Endothelial cell of umbilical vein (primary cell): ENCODE measurements around the gene MYEOV. TPM values are rescaled to one million over a fixed set of nuclear protein-coding genes. Genes with fewer than 3 reads are reported as not detected.

Experiments
- BruUV-seq: library from RNA; stranded (reverse); fragments of 400-500 nt; replicated peaks from 2 replicates; lab custom pipeline; 2021; lab: Mats Ljungman, UMichigan
- CTCF ChIA-PET: fragments of 300-600, 350-600 bp; sonication (Branson Sonifier 250); formaldehyde crosslinking; loops from one replicate; lab custom pipeline; 2021; ENCODE audit warnings: antibody characterized with exemption, inconsistent platforms; lab: Charles Lee
- POLR2A ChIA-PET: fragments of 300-600, 350-600 bp; sonication (Branson Sonifier 250); formaldehyde crosslinking; loops from one replicate; lab custom pipeline; 2021; ENCODE audit warnings: antibody characterized with exemption, inconsistent platforms; lab: Charles Lee
- DNase-seq: peaks from one replicate; pipeline ENCODE4 v3.0.0-alpha.2; 2011; ENCODE audit warnings: low read depth, low spot score
- FAIRE-seq: peaks from 2 replicates; lab custom pipeline; 2011; peaks lifted over from hg19 to GRCh38; lab: Jason Lieb, UNC
- H2AFZ ChIP-seq: 2 replicates; pipeline ENCODE4 v1.6.0; 2012; ENCODE audit warnings: low read depth, low read length, control low read depth, inconsistent platforms
- H3K27ac ChIP-seq: 2 replicates; pipeline ENCODE4 v1.5.1; 2011; ENCODE audit warnings: low read depth, mild to moderate bottlenecking, control low read depth, low read length, moderate library complexity; ENCODE audit not compliant: insufficient read depth
- H3K27me3 ChIP-seq, 2 experiments: 2 replicates each; pipeline versions ENCODE4 v1.6.0 to v1.6.1; 2011; ENCODE audit warnings: low read length in 2 of 2, mixed read lengths in 1 of 2; ENCODE audit not compliant: control insufficient read depth in 2 of 2, insufficient read depth in 2 of 2
- H3K36me3 ChIP-seq, 2 experiments: 2 replicates in 1 of 2; 3 replicates in 1 of 2; pipeline ENCODE4 v1.5.1; 2011; ENCODE audit warnings: low read length in 2 of 2, mild to moderate bottlenecking in 1 of 2, moderate library complexity in 1 of 2; ENCODE audit not compliant: control insufficient read depth in 2 of 2, insufficient read depth in 2 of 2; ENCODE audit errors: extremely low read depth in 1 of 2
- H3K4me1 ChIP-seq: 3 replicates; pipeline ENCODE4 v1.5.1; 2011; ENCODE audit warnings: mild to moderate bottlenecking, low read length; ENCODE audit not compliant: control insufficient read depth, insufficient read depth; ENCODE audit errors: extremely low read depth
- H3K4me2 ChIP-seq: 2 replicates; pipeline ENCODE4 v1.6.1; 2011; ENCODE audit warnings: low read length, control low read depth, mixed read lengths; ENCODE audit not compliant: insufficient read depth
- H3K4me3 ChIP-seq, 3 experiments: fragments of 200-600 bp in 1 of 3; sonication (generic), shearing (Covaris generic) in 1 of 3; replicated peaks in 1 of 3; 2 replicates each; pipeline ENCODE4 v1.5.1; 2011 to 2016; ENCODE audit warnings: control low read depth in 3 of 3, low read length in 3 of 3, mild to moderate bottlenecking in 2 of 3, inconsistent platforms in 1 of 3, low read depth in 1 of 3, moderate library complexity in 1 of 3; ENCODE audit not compliant: insufficient read depth in 1 of 3
- H3K79me2 ChIP-seq: 2 replicates; pipeline ENCODE4 v1.6.0; 2012; ENCODE audit warnings: low read length, inconsistent platforms; ENCODE audit not compliant: control insufficient read depth, insufficient read depth
- H3K9ac ChIP-seq: replicated peaks from 2 replicates; pipeline ENCODE3; 2011; ENCODE audit warnings: low read length, control low read depth; ENCODE audit not compliant: insufficient read depth; ENCODE audit errors: extremely low read depth
- H3K9me1 ChIP-seq: replicated peaks from 3 replicates; pipeline ENCODE4 v1.6.0; 2011; ENCODE audit warnings: mild to moderate bottlenecking, low read length; ENCODE audit not compliant: control insufficient read depth, insufficient read depth; ENCODE audit errors: extremely low read depth
- H3K9me3 ChIP-seq: replicated peaks from 2 replicates; pipeline ENCODE4 v1.5.1; 2012; ENCODE audit warnings: low read length, inconsistent platforms; ENCODE audit not compliant: control insufficient read depth, insufficient read depth
- H4K20me1 ChIP-seq: replicated peaks from 2 replicates; pipeline ENCODE3; 2011; ENCODE audit warnings: mild to moderate bottlenecking, low read length; ENCODE audit not compliant: control insufficient read depth, insufficient read depth; ENCODE audit errors: extremely low read depth
- EZH2 ChIP-seq: IDR thresholded peaks from 2 replicates; pipeline ENCODE4 v1.6.1; 2012; ENCODE audit warnings: borderline replicate concordance, low read depth, mild to moderate bottlenecking, moderate library complexity, low read length, inconsistent platforms; ENCODE audit not compliant: severe bottlenecking
- FOS ChIP-seq: IDR thresholded peaks from 2 replicates; pipeline ENCODE4 v1.6.1; 2011; ENCODE audit warnings: mild to moderate bottlenecking, low read length, moderate library complexity, borderline replicate concordance; ENCODE audit not compliant: insufficient read depth
- GATA2 ChIP-seq: IDR thresholded peaks from 2 replicates; pipeline ENCODE4 v1.7.0; 2011; ENCODE audit warnings: low read depth, mild to moderate bottlenecking, moderate library complexity, mixed read lengths, low read length; ENCODE audit not compliant: insufficient read length, insufficient read depth
- JUN ChIP-seq: IDR thresholded peaks from 2 replicates; pipeline ENCODE4 v1.6.1; 2011; ENCODE audit warnings: borderline replicate concordance, low read depth; ENCODE audit not compliant: insufficient read length, insufficient read depth
- MYC ChIP-seq: IDR thresholded peaks from one replicate; pipeline ENCODE4 v1.6.1; 2011; ENCODE audit warnings: mild to moderate bottlenecking, low read depth, low read length
- POLR2A ChIP-seq: IDR thresholded peaks from 2 replicates; pipeline ENCODE4 v1.6.1; 2012; ENCODE audit warnings: low read depth, mild to moderate bottlenecking, control low read depth, low read length
- POLR2AphosphoS5 ChIP-seq: IDR thresholded peaks from 2 replicates; pipeline ENCODE4 v1.6.1; 2012; ENCODE audit warnings: low read depth, mild to moderate bottlenecking, control low read depth, low read length, moderate library complexity; ENCODE audit not compliant: insufficient read depth
- dilution Hi-C: fragments of 300-500 bp; cut with MboI; formaldehyde crosslinking; loops from one replicate; pipeline ENCODE4 v1.15.0; 2019; ENCODE audit warnings: low sequenced_read_pairs; ENCODE audit not compliant: extremely low pct_ligation_motif_present
- intact Hi-C: fragments of 100-400 bp; cut with micrococcal nuclease; formaldehyde crosslinking; loops from one replicate; pipeline ENCODE4 v1.10.0; 2022
- polyA plus RNA-seq, 4 experiments: library from polyadenylated mRNA; depleted of rRNA in 3 of 4; stranded (reverse) in 3 of 4; unstranded in 1 of 4; fragments of >200 nt; gene quantifications; 2 replicates each; pipeline versions ENCODE4 v1.2.1 to v1.2.3, GENCODE V29; 2011 to 2012; ENCODE audit warnings: missing spikeins in 1 of 4
- total RNA-seq: library from RNA; stranded (reverse); gene quantifications from 2 replicates; pipeline ENCODE4 v1.2.3, GENCODE V29; 2021
- TF ChIP-seq, protein P1 (sequence below), 2 donors: IDR thresholded peaks; 1 replicate in 1 of 2; 2 replicates in 1 of 2; pipeline ENCODE4 v1.5.1; 2011; ENCODE audit warnings: low read length in 2 of 2, mild to moderate bottlenecking in 2 of 2, moderate library complexity in 2 of 2, control low read depth in 1 of 2, inconsistent platforms in 1 of 2, low read depth in 1 of 2; ENCODE audit not compliant: insufficient read depth in 1 of 2; ENCODE audit errors: extremely low read depth in 1 of 2
- TF ChIP-seq, protein P2 (sequence below): IDR thresholded peaks from 2 replicates; pipeline ENCODE4 v1.6.1; 2011; ENCODE audit not compliant: insufficient read depth, insufficient read length

Gene MYEOV
- total and polyA plus RNA-seq, 2 donors (not counting 3 experiments of a cell fraction or from before 2014, with no cell fraction given): 3.8 to 14.4 TPM

DNA sequence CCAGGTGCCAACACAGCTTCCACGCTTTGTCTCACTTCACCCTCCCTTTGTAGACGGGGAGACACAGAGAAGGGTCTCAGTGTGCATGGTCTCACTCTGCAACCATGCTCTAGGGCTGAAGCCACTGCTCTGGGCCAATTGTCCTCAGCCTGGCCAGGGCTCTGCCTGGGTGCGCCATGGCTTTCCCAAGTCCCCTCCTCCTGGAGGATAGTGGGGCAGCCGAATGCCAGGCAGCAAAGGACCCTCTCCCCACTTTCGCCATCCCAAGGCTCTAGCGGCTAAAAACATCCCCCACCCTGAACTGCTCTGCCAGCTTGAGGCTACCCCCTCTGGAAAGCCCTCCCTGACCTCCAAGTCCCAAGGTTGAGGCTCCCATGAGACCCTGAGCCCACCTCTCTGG is 20.4 kb upstream of the MYEOV start:
- intact Hi-C loops: no loop called here
- FAIRE-seq (no peak), DNase-seq (no peak)
- no TSS peak for BruUV-seq
- Histone ChIP-seq H2AFZ (no peak overlapping the region), H3K9me3 (no peaks in the 10 kb centered on the region), H3K4me1 (no peaks in the 10 kb centered on the region), H3K79me2 (no peaks in the 10 kb centered on the region), H3K27ac (no peak overlapping the region), H4K20me1 (no peaks in the 10 kb centered on the region), H3K27me3 (peaks cover 3 to 12% of the 10 kb centered on the region in 2 experiments), H3K9me1 (no peaks in the 10 kb centered on the region), H3K9ac (no peak overlapping the region), H3K36me3 (no peaks in the 10 kb centered on the region), H3K4me2 (no peak overlapping the region), H3K4me3 (no peak overlapping the region)
- CTCF ChIA-PET: no interaction called here
- dilution Hi-C loops: no loop called here
- POLR2A ChIA-PET: no interaction called here
- TF ChIP-seq FOS (no peak), EZH2 (no peak), JUN (no peak), POLR2A (no peak), GATA2 (no peak), POLR2AphosphoS5 (no peak), MYC (no peak)
- TF ChIP-seq, protein P1, sequence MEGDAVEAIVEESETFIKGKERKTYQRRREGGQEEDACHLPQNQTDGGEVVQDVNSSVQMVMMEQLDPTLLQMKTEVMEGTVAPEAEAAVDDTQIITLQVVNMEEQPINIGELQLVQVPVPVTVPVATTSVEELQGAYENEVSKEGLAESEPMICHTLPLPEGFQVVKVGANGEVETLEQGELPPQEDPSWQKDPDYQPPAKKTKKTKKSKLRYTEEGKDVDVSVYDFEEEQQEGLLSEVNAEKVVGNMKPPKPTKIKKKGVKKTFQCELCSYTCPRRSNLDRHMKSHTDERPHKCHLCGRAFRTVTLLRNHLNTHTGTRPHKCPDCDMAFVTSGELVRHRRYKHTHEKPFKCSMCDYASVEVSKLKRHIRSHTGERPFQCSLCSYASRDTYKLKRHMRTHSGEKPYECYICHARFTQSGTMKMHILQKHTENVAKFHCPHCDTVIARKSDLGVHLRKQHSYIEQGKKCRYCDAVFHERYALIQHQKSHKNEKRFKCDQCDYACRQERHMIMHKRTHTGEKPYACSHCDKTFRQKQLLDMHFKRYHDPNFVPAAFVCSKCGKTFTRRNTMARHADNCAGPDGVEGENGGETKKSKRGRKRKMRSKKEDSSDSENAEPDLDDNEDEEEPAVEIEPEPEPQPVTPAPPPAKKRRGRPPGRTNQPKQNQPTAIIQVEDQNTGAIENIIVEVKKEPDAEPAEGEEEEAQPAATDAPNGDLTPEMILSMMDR (IDR thresholded peaks at IDR 0.05; ENCODE audit: extremely low read depth in 1 of 2, insufficient read depth in 1 of 2, low read depth in 1 of 2, low read length in 2 of 2): no peak
- TF ChIP-seq, protein P2, sequence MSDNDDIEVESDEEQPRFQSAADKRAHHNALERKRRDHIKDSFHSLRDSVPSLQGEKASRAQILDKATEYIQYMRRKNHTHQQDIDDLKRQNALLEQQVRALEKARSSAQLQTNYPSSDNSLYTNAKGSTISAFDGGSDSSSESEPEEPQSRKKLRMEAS: no peak
